HUDEP-2 (cell line): ENCODE data around the gene TRAPPC4.
"Not testable (repeated sequence)": the region's sequence is repeated elsewhere in the genome, so short reads cannot be mapped to it uniquely, and the experiment has no call there.

Source experiments
- DNase-seq, 76 experiments: peaks; one replicate each; lab custom pipeline; 2025; ENCODE audit not compliant: unreplicated experiment in 76 of 76; lab: John Stamatoyannopoulos, UW

TRAPPC4 gene

DNA sequence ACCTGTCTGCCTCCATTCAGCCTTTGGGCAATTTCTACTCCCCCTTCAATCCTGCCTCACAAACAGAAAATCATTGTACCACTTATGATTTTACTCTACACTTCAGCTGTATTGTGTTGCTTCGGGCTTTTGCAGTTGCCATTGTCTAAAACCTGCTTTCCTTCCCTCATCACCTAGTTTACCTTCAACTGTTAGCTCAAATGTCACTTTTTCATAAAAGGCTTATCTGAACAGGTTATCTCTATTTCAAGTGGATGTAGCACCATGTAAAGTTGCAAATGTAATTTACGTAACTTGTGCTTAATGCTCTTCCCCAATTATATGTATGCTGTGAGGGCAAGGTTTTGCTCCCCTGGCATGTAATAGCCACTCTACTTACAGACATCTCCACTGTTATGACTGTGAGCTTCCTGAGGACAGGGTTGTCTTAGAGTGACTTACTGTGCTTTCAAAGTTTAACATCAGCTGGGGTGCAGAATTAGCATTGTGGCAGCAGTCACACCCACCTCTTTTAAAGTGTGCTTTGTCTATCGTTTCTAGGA lies 5.9 kb upstream of the TRAPPC4 start:
- no peak for DNase-seq

DNA sequence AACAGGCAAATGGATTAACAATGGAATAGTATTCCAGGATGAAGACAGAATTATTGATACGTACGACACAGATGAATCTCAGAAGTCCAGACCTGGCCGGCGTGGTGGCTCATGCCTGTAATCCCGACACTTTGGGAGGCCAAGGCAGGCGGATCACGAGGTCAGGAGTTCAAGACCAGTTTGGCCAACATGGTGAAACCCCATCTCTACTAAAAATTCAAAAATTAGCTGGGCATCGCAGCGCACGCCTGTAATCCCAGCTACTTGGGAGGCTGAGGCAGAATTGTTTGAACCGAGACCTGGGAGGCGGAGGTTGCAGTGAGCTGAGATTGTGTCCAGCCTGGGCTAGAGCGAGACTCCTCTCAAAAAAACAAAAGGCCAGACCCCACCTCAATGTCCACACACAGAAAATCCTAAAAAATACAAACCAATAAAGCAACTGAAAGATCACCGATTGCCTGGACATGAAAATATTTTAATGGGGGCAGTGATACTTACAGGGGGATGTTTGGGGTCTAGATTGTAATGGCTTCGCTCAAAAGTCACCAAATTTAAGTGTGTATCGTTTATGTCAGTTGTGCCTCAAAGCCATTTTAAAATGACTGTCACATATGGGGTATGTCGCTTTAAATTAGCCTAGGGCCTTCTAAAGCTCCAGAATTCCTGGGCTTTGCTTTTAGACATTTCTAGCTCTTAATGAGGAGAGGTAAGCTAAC lies 4.2 kb upstream of the TRAPPC4 start:
- DNase-seq = no peak

DNA sequence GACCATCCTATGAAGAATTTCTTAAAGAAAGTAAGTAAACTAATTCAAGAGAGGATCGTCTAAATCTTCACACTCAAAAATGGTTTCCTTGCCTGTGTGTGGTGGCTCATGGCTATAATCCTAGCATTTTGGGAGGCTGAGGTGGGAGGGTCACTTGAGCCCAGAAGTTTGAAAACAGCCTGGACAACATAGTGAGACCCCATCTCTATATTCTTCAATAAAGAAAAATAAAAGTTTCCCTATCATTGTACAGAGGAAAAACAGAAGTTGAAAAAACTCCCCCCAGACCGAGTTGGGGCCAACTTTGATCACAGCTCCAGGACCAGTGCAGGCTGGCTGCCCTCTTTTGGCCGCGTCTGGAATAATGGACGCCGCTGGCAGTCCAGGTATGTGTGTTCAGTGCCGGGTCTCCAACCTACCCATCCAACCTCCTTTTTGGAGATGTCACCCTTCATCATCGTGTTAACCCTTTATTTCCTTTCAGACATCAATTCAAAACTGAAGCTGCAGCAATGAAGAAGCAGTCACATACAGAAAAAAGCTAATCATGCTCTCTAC lies 3.4 kb upstream of the TRAPPC4 start:
- DNase-seq = peak in 1 of 76 experiments; percentile 7

DNA sequence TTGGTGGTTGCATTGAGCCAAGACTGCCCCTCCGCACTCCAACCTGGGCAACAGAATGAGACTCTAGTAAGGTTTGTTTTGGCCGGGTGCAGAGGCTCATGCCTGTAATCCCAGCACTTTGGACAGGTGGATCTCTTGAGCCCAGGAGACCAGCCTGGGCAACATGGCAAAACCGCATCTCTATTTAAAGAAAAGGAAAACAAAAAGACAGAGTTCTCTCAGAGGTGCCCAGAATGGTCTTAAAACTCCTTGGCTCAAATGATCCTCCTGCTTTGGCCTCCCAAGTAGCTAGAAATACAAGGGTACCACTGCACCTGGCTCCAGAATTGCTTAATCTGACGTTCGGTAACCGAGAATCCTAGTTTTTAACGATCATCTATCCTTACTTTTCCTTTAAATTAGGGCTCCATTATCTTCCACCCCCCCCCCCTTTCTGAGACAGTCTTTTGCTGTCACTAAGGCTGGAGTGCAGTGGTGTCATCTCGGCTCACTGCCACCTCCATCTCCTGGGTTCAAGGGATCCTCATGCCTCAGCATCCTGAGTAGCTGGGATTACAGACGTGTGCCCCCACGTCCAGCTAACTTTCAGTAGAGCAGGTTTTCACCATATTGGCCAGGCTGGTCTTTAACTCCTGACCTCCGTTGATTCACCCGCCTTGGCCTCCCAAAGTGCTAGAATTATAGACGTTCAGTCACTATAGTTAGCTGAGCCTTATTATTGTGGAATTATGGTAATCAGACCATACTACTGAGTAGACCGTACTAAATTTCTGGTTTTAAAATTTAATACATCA lies 2.2 kb upstream of the TRAPPC4 start:
- no peak for DNase-seq

DNA sequence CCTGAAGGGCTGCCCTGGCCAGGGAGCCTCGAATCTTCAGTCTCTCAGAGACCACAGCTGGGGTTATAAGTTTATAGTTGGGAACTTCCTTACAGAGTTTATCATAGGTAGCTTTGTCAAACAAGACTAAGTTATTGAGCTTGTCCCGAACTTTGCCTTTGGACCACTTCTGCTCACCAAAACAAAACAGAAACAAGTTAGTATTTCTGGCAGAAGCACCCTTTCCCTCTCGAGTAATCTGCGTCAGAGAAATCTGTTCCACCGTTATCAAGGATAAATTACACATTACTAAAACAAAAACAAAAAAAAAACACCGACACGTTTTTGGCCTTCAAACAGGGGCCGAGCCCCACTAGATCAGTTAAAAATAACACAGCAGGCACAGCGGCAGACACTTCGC lies 1.2 kb upstream of the TRAPPC4 start:
- DNase-seq = not testable (repeated sequence)

DNA sequence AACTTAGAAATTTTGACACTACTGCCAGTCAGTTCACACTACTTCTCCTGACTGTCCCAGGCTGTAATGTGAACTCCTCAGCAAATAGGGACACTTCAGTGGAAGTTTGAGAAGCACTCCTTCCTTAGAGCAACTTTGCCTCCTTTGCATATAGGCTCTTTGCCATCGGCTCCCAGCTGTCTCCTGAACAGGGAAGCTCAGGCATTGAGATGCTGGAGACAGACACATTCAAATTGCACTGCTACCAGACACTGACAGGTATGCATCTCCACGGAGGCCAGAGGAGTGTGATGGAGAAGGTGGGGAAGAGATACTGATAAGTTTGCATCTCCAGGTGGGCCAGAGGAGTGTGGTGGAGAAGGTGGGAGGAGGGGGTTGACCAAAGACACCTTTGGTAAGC lies 1.4 kb downstream of the TRAPPC4 start:
- no peak for DNase-seq

DNA sequence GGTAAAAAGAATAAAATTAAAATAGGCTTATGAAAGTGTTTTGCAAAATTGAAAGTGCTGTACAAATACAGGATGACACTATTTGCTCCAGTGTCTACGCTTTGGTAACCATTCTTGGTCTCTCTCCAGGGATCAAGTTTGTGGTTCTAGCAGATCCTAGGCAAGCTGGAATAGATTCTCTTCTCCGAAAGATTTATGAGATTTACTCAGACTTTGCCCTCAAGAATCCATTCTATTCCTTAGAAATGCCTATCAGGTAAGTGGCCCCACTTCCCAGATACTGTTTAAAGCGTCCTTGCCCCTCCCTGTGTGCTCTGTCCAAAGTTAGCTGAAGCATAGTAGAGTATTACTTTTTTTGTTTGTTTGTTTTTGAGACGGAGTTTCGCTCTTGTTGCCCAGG lies 3.1 kb downstream of the TRAPPC4 start:
- DNase-seq = no peak

DNA sequence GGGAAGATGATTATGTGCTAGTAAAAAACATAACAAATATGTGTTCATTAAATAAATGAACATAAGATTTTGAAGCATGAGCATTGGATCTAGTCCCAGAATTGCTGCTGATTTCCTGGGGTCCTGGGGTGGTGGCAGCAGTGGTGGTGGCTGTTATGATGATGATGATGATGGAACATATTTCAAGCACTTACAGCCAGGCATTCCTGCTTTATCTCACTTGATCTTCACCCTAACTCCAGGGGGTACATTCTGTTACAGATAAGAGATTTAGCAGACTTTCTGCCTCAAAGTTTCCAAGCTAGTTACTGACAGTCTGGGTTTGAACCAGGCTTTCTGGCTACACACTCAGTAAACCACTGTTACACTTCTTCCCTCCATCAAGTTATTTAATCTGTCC lies 5.2 kb downstream of the TRAPPC4 start:
- DNase-seq = peak in 2 of 76 experiments; percentile 17 to 20

DNA sequence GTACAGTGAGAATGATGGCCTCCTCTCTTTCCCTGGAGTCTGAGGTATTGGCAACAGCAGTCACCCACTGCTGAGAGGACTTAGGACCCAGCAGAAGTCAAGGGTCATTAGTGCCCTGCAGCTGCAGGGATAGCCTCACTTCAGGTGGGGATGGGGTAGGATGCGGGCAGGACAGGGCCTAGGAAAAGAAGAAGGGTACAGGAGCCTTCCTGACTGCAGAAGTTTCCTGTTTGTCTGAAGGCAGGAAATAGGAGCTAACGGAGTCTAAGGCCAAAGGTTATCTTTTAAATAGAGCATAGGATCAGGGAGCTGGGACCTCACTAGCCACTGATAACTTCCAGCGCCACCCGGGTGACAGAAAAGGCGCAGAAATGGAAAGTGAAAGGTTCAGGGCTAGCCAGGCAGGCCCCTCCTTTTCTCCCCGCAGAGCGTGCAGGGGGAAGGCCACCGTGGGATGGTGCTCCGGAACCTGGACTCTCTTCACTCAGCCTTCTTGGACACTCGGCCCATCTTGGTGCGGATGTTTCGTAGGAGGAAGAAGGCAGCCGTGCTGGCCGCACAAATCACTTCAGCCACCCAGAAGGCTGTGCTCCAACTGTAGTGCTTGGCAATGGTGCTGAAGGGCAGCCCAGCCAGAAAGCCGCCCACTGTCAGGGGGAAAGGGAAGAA lies 6.0 kb downstream of the TRAPPC4 start:
- DNase-seq = no peak

DNA sequence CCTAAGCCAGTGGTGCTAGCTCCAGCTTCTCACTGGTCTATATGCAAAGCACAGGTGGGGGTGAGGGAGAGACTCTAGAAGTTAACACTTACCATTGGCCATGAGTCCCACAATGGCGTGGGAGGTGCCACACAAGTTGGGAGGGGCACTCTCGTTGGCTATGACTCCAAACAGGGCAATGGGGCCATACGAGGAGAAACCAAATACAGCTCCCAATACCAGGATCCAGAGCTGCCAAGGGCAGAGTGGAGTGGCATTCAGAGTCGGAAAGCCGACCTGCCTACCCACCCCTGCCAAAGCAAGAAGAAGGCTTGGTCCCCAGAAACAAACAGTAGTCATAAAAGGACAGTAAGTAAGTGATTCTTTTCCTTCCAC lies 6.5 kb downstream of the TRAPPC4 start:
- peak in 21 of 76 experiments; percentile 3 to 49 (median 20) for DNase-seq

DNA sequence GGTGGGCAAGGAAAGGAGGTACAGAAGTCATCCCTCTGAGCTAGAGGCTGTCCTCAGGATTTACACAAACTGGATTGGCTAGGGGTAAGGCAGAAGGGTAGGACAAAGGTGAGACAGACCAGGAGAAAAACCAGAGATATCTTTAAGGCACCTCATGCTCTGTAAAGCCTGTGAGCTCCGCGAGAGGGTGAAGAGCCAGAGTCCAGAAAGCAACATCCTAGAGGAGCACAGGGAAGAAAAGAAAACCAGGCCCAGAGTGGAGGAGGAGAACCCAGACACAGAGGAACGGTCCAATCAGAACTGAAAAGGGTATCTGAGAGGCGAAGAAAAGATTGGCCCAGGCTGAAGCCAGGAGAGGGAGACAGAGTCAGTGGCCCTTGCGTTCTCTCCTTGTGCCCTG lies 7.0 kb downstream of the TRAPPC4 start:
- no peak for DNase-seq

DNA sequence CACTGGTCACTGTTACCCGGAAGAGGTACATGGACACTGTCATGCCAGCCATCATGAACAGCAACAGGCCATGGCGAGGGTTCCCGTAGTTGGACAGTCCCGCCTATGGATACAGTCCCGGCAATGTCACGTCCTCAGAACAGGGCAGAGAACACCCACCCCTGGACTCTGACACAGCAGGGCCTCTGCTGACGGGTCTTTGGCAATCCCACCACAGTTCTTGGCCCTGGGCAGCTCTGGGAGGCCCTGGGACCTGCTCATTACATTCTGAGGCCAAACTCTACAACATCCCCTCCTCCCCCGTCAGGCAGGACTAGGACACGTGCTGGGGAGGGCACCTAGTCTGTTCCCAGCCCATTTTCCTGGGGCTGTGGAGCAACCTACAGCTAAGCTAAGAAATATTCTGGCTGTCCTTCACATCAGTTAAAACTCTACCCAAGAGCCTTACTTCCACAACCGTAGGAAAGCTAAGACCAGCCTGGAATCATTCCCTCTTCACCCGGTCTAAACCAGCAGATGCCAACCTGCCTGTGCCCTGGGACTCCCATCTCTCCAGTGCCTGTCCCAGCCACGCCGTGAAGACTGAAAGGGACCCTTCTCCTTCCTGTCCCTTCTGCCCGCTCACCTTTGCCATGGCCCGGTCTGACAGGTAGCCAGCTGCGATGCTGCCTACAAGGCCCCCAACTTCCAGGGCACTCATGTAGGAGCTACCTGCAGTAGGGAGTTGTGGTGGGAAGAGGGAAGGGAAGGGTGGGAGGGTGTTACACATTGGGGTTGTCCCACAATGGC lies 7.6 kb downstream of the TRAPPC4 start:
- no peak for DNase-seq

DNA sequence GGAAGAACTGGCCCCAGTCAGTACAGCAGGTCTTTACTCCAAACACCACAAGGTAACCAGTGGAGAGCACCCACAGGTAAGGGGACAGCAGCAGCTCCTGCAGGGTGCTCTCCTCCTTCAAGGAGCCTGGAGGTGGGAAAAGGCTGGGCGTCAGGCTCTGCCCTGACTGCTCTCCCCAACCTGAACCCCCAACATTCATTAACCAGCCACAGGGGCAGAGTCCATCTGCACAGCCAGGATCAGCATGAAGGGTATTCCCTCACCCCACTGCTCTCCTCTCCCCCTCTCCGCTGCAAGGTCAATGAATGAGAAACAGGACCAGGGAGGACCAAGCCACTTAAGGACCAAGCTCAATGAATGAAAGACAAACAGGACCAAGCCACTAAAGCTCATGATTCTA lies 8.4 kb downstream of the TRAPPC4 start:
- no peak for DNase-seq

DNA sequence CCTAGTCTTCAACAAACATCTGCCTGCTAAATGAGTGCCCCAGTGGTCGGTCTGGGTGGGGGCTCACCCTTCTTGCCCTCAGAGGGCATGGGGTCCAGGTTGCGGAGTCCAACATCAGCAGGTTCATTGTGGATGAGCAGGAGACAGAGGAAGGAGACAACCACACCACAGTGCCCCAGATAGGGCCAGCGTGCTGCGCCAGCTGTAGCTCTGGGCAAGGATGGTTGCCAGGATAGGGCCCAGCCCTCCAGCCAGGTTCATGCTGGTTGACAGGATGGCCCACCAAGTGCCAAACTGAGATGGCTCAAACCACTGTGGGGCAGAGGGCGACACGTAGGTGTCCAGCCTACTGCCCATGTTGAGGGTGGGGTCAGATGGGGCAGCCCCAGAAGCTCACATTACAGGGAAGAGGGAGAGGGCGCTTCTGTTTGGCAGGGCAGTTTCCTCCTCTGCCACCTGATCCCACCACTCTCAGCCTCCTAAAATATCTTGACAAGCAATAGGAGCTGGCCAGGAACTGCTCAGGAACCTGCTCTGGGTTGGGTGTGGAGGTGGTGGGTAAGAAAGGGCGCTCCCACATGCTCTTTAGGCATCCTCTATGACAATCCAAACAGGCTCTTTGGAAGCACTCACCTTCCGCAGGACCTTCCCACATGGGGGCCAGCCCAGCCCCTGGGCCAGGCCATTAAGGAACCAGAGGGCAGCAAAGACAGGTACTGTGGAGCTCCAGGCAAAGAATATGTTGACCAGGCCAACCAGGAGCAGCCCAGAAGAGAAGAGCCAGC lies 9.2 kb downstream of the TRAPPC4 start:
- DNase-seq = no peak

DNA sequence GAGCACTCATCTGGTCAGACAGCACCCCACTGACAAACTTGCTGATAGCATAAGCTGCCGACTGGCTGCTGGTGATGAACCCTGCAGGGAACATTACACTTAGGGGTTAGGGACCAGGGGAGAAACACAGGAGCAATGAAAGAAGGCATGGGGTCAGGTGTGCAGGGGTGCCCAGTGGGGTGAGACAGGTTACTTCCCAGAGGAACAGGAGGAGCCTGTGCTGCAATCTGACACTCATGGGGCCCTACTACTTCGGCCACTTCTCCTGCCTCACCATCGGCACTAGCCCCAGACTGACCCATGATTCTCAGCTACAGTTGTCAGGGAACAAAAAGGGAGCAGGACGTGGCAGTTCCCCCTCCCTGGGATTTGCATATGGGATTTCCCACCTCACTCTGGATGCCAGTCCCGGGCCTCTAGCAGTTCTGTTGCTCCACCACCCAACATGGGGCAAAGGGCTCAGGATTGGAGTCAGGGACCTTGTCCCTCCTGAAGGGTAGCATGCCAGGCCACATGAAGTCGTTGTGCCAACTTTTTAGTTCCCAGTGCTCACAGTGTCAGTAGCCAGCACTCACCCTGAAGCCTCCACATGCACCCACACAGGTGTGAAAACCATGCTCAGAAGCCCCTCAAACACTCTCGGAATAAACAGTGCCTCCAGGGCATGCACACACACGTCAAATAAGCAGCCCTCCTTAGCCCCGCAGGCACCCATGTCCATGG lies 9.9 kb downstream of the TRAPPC4 start:
- peak in 1 of 76 experiments; percentile 23 for DNase-seq

DNA sequence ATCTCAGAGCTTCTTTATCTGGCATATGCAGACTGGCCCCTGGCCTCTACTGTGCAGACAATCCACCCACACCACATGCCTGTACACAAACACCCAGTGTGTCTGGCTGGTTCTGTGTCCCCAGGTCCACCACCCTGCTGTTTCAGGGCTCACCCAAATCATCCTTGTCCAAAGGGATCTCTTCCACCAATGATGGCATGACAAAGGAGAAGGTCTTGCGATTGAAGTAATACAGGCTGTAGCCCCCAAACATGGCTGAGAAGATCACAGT lies 10.4 kb downstream of the TRAPPC4 start:
- peak in 52 of 76 experiments; percentile 8 to 74 (median 38) for DNase-seq

DNA sequence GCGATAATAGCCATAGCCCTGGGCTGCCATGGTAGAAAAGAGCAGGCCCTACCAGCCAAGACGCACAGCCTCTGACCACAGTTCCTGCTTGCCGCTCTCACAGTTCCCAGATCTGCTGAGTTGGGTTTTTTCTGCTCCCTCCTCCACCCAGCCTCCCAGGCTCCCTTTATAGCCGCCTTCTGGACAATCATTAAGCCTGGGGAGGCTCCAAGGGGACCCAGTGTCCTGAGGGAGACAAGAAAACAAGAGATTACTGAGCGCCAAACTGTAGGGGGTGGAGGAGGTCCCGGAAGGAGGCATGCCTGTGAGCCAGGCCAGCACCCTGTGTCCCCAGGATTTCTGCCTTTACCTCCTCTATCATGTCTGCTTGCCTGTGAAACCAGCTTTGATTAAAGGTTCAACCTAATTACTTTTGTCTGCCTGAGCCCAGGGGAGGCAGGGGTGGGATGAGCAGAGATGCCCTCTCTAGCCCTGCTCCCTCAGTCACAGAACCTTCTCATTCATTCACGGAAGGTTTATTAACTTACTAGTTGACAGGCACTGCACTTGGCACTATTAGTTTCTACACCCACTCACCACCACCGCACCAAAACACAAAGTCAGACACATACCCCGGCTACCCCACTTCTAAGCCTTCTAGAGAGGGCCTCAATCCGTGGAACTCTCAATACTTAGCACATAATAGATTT lies 10.9 kb downstream of the TRAPPC4 start:
- DNase-seq = peak in 22 of 76 experiments; percentile 6 to 56 (median 24)

DNA sequence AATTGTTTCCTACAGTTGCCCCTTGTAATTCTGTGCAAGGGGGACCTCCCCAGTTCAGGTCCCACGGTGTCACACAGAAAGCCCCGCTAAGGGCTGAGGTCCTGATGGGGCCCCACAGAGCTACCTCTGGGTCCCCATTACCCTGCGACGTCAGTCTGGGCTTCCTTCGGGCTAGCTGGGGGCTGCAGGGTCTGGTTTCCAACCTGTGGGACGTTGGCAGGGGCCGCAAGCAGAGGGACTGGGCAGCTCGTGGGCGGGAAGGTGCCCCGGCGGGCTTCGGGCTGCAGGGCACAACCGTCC lies 11.4 kb downstream of the TRAPPC4 start:
- DNase-seq = peak in 1 of 76 experiments; percentile 48
